ENCODE data around the gene KRTAP5-8.
"Not testable (repeated sequence)": the region's sequence is repeated elsewhere in the genome, so short reads cannot be mapped to it uniquely, and the experiment has no call there.

The KRTAP5-8 gene

DNA sequence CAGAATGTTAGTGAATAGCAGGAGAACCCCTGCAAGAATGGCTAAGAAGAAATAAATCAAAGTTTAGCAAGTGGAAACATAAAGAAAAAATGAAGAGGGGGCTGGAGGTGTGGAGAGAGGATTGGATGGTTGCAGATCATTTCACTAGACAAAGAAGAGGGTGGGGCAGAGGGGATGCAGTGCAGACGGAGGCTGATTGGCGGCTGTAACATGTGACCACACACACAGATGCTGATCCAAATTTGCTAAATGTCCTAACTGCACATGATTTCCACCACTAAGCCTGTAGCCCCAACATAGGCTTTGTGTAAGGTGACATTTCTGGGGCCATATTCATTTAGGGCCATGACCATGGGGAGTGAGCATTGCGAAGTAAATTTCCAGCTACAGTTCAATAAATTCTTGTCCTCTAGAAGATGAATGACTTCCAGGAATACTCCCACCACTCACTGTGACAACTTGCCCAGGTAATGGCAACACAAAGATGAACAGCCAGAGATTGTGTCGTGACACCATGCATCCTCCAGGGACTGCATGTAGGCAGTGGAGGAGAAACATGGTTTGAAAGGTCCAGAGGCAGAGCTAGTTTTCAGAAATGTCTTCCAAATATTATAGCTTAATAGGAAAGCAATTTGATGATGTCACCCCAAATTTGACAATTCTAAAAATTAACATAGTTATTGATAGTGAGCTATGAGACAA lies 38.0 kb downstream of the KRTAP5-8 start:
- no peak for ATAC-seq (ENCODE audit: insufficient read depth, low read depth)
- H3K9ac ChIP-seq (ENCODE audit: low read depth, low read length): no peak overlapping the region
- no peak overlapping the region for H3K4me2 ChIP-seq (ENCODE audit: insufficient read depth, low read length)
- DNase-seq: no peak
- TF ChIP-seq, protein P1, sequence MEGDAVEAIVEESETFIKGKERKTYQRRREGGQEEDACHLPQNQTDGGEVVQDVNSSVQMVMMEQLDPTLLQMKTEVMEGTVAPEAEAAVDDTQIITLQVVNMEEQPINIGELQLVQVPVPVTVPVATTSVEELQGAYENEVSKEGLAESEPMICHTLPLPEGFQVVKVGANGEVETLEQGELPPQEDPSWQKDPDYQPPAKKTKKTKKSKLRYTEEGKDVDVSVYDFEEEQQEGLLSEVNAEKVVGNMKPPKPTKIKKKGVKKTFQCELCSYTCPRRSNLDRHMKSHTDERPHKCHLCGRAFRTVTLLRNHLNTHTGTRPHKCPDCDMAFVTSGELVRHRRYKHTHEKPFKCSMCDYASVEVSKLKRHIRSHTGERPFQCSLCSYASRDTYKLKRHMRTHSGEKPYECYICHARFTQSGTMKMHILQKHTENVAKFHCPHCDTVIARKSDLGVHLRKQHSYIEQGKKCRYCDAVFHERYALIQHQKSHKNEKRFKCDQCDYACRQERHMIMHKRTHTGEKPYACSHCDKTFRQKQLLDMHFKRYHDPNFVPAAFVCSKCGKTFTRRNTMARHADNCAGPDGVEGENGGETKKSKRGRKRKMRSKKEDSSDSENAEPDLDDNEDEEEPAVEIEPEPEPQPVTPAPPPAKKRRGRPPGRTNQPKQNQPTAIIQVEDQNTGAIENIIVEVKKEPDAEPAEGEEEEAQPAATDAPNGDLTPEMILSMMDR (IDR thresholded peaks at IDR 0.05; ENCODE audit: borderline replicate concordance, extremely low read depth, low read length, poor library complexity, severe bottlenecking): no peak
- TF ChIP-seq EZH2 (IDR thresholded peaks at IDR 0.05; ENCODE audit: borderline replicate concordance, low read depth, low read length, severe bottlenecking): no peak
- H3K27me3 ChIP-seq (ENCODE audit: insufficient read depth, low read length, poor library complexity): no peaks in the 10 kb centered on the region
- H3K9me3 ChIP-seq (ENCODE audit: insufficient read depth, low read length, severe bottlenecking): no peaks in the 10 kb centered on the region
- H3K4me3 ChIP-seq (ENCODE audit: low read depth in 1 of 2, low read length in 2 of 2): no peak overlapping the region
- no peak overlapping the region for H2AFZ ChIP-seq (ENCODE audit: low read depth, low read length)
- no peaks in the 10 kb centered on the region for H3K79me2 ChIP-seq (ENCODE audit: insufficient read depth, low read length)
- no peak overlapping the region for H3K27ac ChIP-seq (ENCODE audit: low read length)
- H3K4me1 ChIP-seq (ENCODE audit: insufficient read depth, low read length): peaks cover 4% of the 10 kb centered on the region; the same call in 1 of the 2 replicates
- no peaks in the 10 kb centered on the region; the same call in 1 of the 2 replicates for H4K20me1 ChIP-seq (ENCODE audit: insufficient read depth, low read length)
- no peaks in the 10 kb centered on the region for H3K36me3 ChIP-seq (ENCODE audit: insufficient read depth, low read length)

DNA sequence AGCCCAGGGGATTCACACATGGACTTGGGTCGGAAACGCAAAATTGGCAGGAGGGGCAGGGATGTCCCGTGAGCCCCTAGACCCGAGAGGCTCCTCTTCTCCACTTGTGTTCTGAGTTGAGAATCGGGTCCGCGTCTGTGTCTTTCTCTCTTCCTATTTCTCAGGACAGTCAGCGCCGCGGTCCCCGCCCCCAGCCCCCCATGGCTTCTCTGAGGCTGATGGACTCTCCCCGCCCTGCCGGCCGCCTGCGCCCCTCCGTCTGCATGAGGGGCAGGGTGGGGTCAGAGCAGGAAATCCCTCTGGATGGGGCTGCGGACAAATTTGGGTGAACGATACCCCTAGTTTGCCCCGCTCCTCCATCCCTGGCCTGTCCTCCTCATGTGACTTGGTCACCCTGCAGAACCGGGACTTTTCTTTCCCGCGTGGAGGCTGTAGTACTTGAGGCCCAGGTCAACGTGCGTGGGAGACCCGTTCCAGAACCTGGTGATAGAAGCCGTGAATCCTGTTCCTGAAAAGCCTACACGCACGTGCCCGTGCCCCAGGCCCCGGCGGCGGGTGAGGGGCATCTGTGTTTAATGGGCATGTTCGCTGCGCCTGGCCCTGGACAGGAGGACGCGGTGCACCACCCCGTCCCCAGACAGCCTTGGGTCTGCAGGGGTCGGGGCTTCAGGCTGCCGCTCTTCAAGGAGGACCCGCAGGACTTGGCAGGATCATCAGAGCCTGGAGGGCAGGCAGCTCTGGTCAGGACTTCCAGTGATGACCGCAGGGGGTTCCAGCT lies 39.1 kb downstream of the KRTAP5-8 start:
- not testable (repeated sequence) for H3K79me2 ChIP-seq (ENCODE audit: insufficient read depth, low read length); H3K9me3 ChIP-seq (ENCODE audit: insufficient read depth, low read length, severe bottlenecking); H2AFZ ChIP-seq (ENCODE audit: low read depth, low read length); H3K4me2 ChIP-seq (ENCODE audit: insufficient read depth, low read length); ATAC-seq (ENCODE audit: insufficient read depth, low read depth); H3K27ac ChIP-seq (ENCODE audit: low read length); H3K4me1 ChIP-seq (ENCODE audit: insufficient read depth, low read length); H3K9ac ChIP-seq (ENCODE audit: low read depth, low read length); H3K27me3 ChIP-seq (ENCODE audit: insufficient read depth, low read length, poor library complexity); H4K20me1 ChIP-seq (ENCODE audit: insufficient read depth, low read length); H3K36me3 ChIP-seq (ENCODE audit: insufficient read depth, low read length); DNase-seq; H3K4me3 ChIP-seq (ENCODE audit: low read depth in 1 of 2, low read length in 2 of 2)

DNA sequence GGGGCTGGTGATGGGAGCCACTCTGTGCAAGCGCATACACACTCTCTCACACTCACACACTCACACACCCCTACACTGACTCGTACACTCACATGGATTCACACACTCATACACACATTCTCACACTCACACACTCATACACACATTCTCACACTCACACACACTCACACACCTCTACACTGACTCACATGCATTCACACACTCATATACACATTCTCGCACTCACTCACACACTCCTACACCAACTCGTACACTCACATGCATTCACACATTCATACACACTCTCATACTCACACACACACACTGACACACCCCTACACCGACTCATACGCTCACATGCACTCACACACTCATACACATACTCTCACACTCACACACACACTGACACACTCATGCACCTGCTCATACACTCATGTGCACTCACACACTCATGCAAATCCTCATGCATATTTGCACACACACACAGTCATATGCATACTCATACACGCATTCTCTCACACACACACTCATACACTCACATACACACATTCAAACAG lies 39.7 kb downstream of the KRTAP5-8 start:
- H3K79me2 ChIP-seq (ENCODE audit: insufficient read depth, low read length): no peaks in the 10 kb centered on the region
- H3K9me3 ChIP-seq (ENCODE audit: insufficient read depth, low read length, severe bottlenecking): no peaks in the 10 kb centered on the region
- H3K27ac ChIP-seq (ENCODE audit: low read length): no peak overlapping the region
- ATAC-seq (ENCODE audit: insufficient read depth, low read depth) (no peak), DNase-seq (no peak)
- H3K9ac ChIP-seq (ENCODE audit: low read depth, low read length): no peak overlapping the region
- no peak overlapping the region for H3K4me2 ChIP-seq (ENCODE audit: insufficient read depth, low read length)
- H3K4me1 ChIP-seq (ENCODE audit: insufficient read depth, low read length): peaks cover 4% of the 10 kb centered on the region; the same call in 1 of the 2 replicates
- no peak overlapping the region for H3K4me3 ChIP-seq (ENCODE audit: low read depth in 1 of 2, low read length in 2 of 2)
- peaks cover 6% of the 10 kb centered on the region for H3K27me3 ChIP-seq (ENCODE audit: insufficient read depth, low read length, poor library complexity)
- no peaks in the 10 kb centered on the region for H3K36me3 ChIP-seq (ENCODE audit: insufficient read depth, low read length)
- H2AFZ ChIP-seq (ENCODE audit: low read depth, low read length): no peak overlapping the region
- H4K20me1 ChIP-seq (ENCODE audit: insufficient read depth, low read length): no peaks in the 10 kb centered on the region
- TF ChIP-seq, protein P1 (IDR thresholded peaks at IDR 0.05; ENCODE audit: borderline replicate concordance, extremely low read depth, low read length, poor library complexity, severe bottlenecking): no peak
- TF ChIP-seq EZH2 (IDR thresholded peaks at IDR 0.05; ENCODE audit: borderline replicate concordance, low read depth, low read length, severe bottlenecking): no peak

DNA sequence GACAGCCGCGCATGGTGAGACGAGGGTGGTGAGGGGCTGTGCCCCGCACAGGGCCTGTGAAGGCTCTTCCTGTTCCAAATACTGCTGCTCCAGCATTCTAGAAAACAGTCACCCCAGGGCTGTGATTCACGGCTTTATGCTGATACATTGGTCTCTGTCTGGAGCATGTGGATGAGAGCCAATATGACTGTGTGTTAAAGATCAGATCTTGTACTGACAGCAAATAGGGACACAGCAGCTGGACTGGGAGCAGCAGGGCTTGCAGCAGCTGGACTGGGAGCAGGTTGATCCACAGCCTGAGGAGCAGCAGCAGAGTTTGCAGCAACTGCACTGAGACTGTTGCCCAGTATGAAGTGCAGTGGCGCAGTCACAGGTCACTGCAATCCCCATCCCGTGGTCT lies 41.7 kb downstream of the KRTAP5-8 start:
- not testable (repeated sequence) for H3K4me2 ChIP-seq (ENCODE audit: insufficient read depth, low read length); H3K36me3 ChIP-seq (ENCODE audit: insufficient read depth, low read length); DNase-seq; H3K9me3 ChIP-seq (ENCODE audit: insufficient read depth, low read length, severe bottlenecking); H3K4me3 ChIP-seq (ENCODE audit: low read depth in 1 of 2, low read length in 2 of 2); H3K79me2 ChIP-seq (ENCODE audit: insufficient read depth, low read length); H3K9ac ChIP-seq (ENCODE audit: low read depth, low read length); H4K20me1 ChIP-seq (ENCODE audit: insufficient read depth, low read length); ATAC-seq (ENCODE audit: insufficient read depth, low read depth); H3K4me1 ChIP-seq (ENCODE audit: insufficient read depth, low read length); H3K27ac ChIP-seq (ENCODE audit: low read length); H3K27me3 ChIP-seq (ENCODE audit: insufficient read depth, low read length, poor library complexity); H2AFZ ChIP-seq (ENCODE audit: low read depth, low read length)
